Placental epithelial cell (primary cell): ENCODE data around the gene RNF114. TPM values are rescaled to one million over a fixed set of nuclear protein-coding genes. Genes with fewer than 3 reads are reported as not detected.

Source experiments
- small RNA-seq: library from RNA; depleted of rRNA; stranded (forward); fragments of <200 nt; gene quantifications from one replicate; pipeline ENCODE3, GENCODE V24; 2012
- total RNA-seq: library from RNA; depleted of rRNA; stranded (reverse); fragments of >200 nt; gene quantifications from 2 replicates; pipeline ENCODE4 v1.2.3, GENCODE V29; 2012

Gene RNF114
- 34.5 and 77.8 TPM in 2 replicates for total RNA-seq

GRCh38 chr20:49936153-49937026 is at the start of gene RNF114:
TSS of gene RNF114 (plus strand) at chr20:49936397. CDS start at chr20:49936413, 16 bp downstream.

GRCh38 chr20:49915380-49916145 is 20.6 kb upstream of the RNF114 start, which contains the start of gene SPATA2:
TSS of gene SPATA2 (minus strand) at chr20:49915529. CDS start at chr20:49908490, 7,039 bp downstream.

GRCh38 chr20:49982346-49983122 is 46.3 kb downstream of the RNF114 start, which contains the start of gene SNAI1:
TSS of gene SNAI1 (plus strand) at chr20:49982980. CDS start at chr20:49983060, 80 bp downstream.

Small RNAs within 50 kb of the gene (small RNA-seq; reads per million reads assigned to genes)
- gene RF00017, result not detected
- not detected for gene RF00019
- not detected for gene RNU6-147P

Other genes with a start within 250 kb of the RNF114 start
- gene B4GALT5, start 222.5 kb upstream of the RNF114 start, total RNA-seq, result 16.6 and 18.1 TPM in 2 replicates
- 6.3 and 10.2 TPM in 2 replicates for gene SLC9A8, start 123.6 kb upstream of the RNF114 start, total RNA-seq
- gene SPATA2, start 20.9 kb upstream of the RNF114 start, total RNA-seq, result 3.1 and 3.5 TPM in 2 replicates
- gene SNAI1, start 46.6 kb downstream of the RNF114 start, total RNA-seq, result not detected in 2 replicates
- gene UBE2V1, start 176.8 kb downstream of the RNF114 start, total RNA-seq, result 89.8 and 110 TPM in 2 replicates
- 38.5 and 67.0 TPM in 2 replicates for gene PEDS1, start 217.3 kb downstream of the RNF114 start, total RNA-seq